Keratinocyte (primary cell): ENCODE measurements around the gene STK4. TPM values are rescaled to one million over a fixed set of nuclear protein-coding genes. Genes with fewer than 3 reads are reported as not detected.

Experiments used
- DNase-seq: peaks from one replicate; pipeline ENCODE4 v3.0.0-alpha.2; 2011; ENCODE audit warnings: low read depth, missing footprints, low spot score
- FAIRE-seq: peaks from 2 replicates; lab custom pipeline; 2011; peaks lifted over from hg19 to GRCh38; lab: Jason Lieb, UNC
- H2AFZ ChIP-seq: 2 replicates; pipeline ENCODE4 v1.6.0; 2012; ENCODE audit warnings: low read length, control low read depth, inconsistent platforms; ENCODE audit not compliant: control insufficient read depth
- H3K27ac ChIP-seq: 2 replicates; pipeline ENCODE4 v1.5.1; 2011; ENCODE audit warnings: low read length; ENCODE audit not compliant: control insufficient read depth, insufficient read depth
- H3K27me3 ChIP-seq: 3 replicates; pipeline ENCODE4 v1.6.0; 2011; ENCODE audit warnings: low read length; ENCODE audit not compliant: control insufficient read depth, insufficient read depth; ENCODE audit errors: extremely low read depth
- H3K36me3 ChIP-seq, 2 experiments: 2 replicates in 1 of 2; 3 replicates in 1 of 2; pipeline ENCODE4 v1.5.1; 2011; ENCODE audit warnings: low read length in 2 of 2, mild to moderate bottlenecking in 1 of 2; ENCODE audit not compliant: control insufficient read depth in 2 of 2, insufficient read depth in 2 of 2; ENCODE audit errors: extremely low read depth in 1 of 2
- H3K4me1 ChIP-seq: 3 replicates; pipeline ENCODE4 v1.5.1; 2011; ENCODE audit warnings: low read length; ENCODE audit not compliant: control insufficient read depth, insufficient read depth; ENCODE audit errors: extremely low read depth
- H3K4me2 ChIP-seq: 3 replicates; pipeline ENCODE4 v1.6.0; 2011; ENCODE audit warnings: low read depth, low read length; ENCODE audit not compliant: control insufficient read depth, insufficient read depth; ENCODE audit errors: extremely low read depth
- H3K4me3 ChIP-seq, 3 experiments: fragments of 200-600 bp in 1 of 3; sonication (generic) in 1 of 3; 2 replicates in 2 of 3; 3 replicates in 1 of 3; pipeline ENCODE4 v1.5.1; 2011 to 2016; ENCODE audit warnings: low read length in 3 of 3, mild to moderate bottlenecking in 3 of 3, control low read depth in 2 of 3, inconsistent platforms in 1 of 3, low read depth in 1 of 3, mixed read lengths in 1 of 3, mixed run types in 1 of 3, moderate library complexity in 1 of 3; ENCODE audit not compliant: control insufficient read depth in 2 of 3, insufficient read depth in 2 of 3; ENCODE audit errors: extremely low read depth in 1 of 3
- H3K79me2 ChIP-seq: 2 replicates; pipeline ENCODE4 v1.6.0; 2012; ENCODE audit warnings: low read length; ENCODE audit not compliant: control insufficient read depth, insufficient read depth
- H3K9ac ChIP-seq: 3 replicates; pipeline ENCODE4 v1.6.0; 2011; ENCODE audit warnings: low read length; ENCODE audit not compliant: control insufficient read depth, insufficient read depth; ENCODE audit errors: extremely low read depth
- H3K9me1 ChIP-seq: 3 replicates; pipeline ENCODE4 v1.6.0; 2011; ENCODE audit warnings: low read length; ENCODE audit not compliant: control insufficient read depth, insufficient read depth; ENCODE audit errors: extremely low read depth
- H3K9me3 ChIP-seq: 2 replicates; pipeline ENCODE4 v1.5.1; 2012; ENCODE audit warnings: low read depth, low read length; ENCODE audit not compliant: control insufficient read depth
- H4K20me1 ChIP-seq: 3 replicates; pipeline ENCODE4 v1.6.0; 2011; ENCODE audit warnings: low read length; ENCODE audit not compliant: control insufficient read depth, insufficient read depth; ENCODE audit errors: extremely low read depth
- CTCF ChIP-seq, 3 experiments: IDR thresholded peaks in 1 of 3; conservative IDR thresholded peaks in 1 of 3; optimal IDR thresholded peaks in 1 of 3; 2 replicates in 2 of 3; 3 replicates in 1 of 3; pipeline versions ENCODE3 to v1.5.1; 2011; ENCODE audit warnings: low read length in 3 of 3, mild to moderate bottlenecking in 3 of 3, moderate library complexity in 2 of 3, control low read depth in 1 of 3, inconsistent platforms in 1 of 3; ENCODE audit not compliant: insufficient read depth in 2 of 3; ENCODE audit errors: extremely low read depth in 1 of 3
- EZH2 ChIP-seq: IDR thresholded peaks from one replicate; pipeline ENCODE4 v1.6.1; 2012; ENCODE audit warnings: inconsistent platforms, mild to moderate bottlenecking, low read length, moderate library complexity
- dilution Hi-C: fragments of 300-500 bp; cut with MboI; formaldehyde crosslinking; loops from one replicate; pipeline ENCODE4 v1.7.0; 2020; ENCODE audit warnings: low sequenced_read_pairs; ENCODE audit not compliant: extremely low pct_ligation_motif_present
- polyA plus RNA-seq, 5 experiments: library from polyadenylated mRNA; depleted of rRNA in 3 of 5; stranded (reverse) in 3 of 5; stranded (forward) in 1 of 5; unstranded in 1 of 5; fragments of >200 nt; gene quantifications; 1 replicate in 1 of 5; 2 replicates in 3 of 5; 3 replicates in 1 of 5; pipeline versions ENCODE4 v1.2.1 to v1.2.3, GENCODE V29; 2011 to 2012; ENCODE audit warnings: missing spikeins in 2 of 5, low read depth in 1 of 5, low replicate concordance in 1 of 5

STK4 gene
- polyA plus RNA-seq, 1 donor (not counting 4 experiments of a cell fraction or from before 2014, with no cell fraction given), result 30.5 TPM

- FAIRE-seq (no peak), DNase-seq (no peak)
- Histone ChIP-seq H3K4me2 (no peak overlapping the region), H4K20me1 (no peaks in the 10 kb centered on the region), H3K9ac (no peak overlapping the region), H3K4me3 (no peak overlapping the region), H3K27ac (no peak overlapping the region), H3K79me2 (no peaks in the 10 kb centered on the region), H3K9me3 (no peaks in the 10 kb centered on the region), H2AFZ (no peak overlapping the region), H3K27me3 (no peaks in the 10 kb centered on the region), H3K9me1 (no peaks in the 10 kb centered on the region), H3K36me3 (no peaks in the 10 kb centered on the region), H3K4me1 (peaks cover 29% of the 10 kb centered on the region)
- dilution Hi-C loops, result no loop called here
- TF ChIP-seq CTCF (optimal IDR thresholded peaks at IDR 0.05 in 1 of 3, IDR thresholded peaks at IDR 0.05 in 1 of 3, conservative IDR thresholded peaks at IDR 0.05 in 1 of 3; ENCODE audit: extremely low read depth in 1 of 3, insufficient read depth in 2 of 3, low read length in 3 of 3) (no peak), EZH2 (no peak)
Observed at GRCh38 chr20:45103072-45103471, 136.8 kb downstream of the STK4 start.

- Histone ChIP-seq H3K36me3 (no peaks in the 10 kb centered on the region), H3K4me2 (peak overlapping the region; percentile 19), H3K4me3 (no peak overlapping the region), H3K9me1 (no peaks in the 10 kb centered on the region), H3K27me3 (no peaks in the 10 kb centered on the region), H2AFZ (no peak overlapping the region), H3K79me2 (no peaks in the 10 kb centered on the region), H3K9ac (no peak overlapping the region), H3K9me3 (no peaks in the 10 kb centered on the region), H3K4me1 (peaks cover 29% of the 10 kb centered on the region), H3K27ac (peak overlapping the region; percentile 37), H4K20me1 (no peaks in the 10 kb centered on the region)
- TF ChIP-seq EZH2, result no peak
- dilution Hi-C loops, result no loop called here
- DNase-seq (peak; percentile 87), FAIRE-seq (peak; percentile 80)
Observed at GRCh38 chr20:45104786-45105185, 138.5 kb downstream of the STK4 start.

GRCh38 chr20:45105317-45105716, 139.0 kb downstream of the STK4 start:
- no peaks in the 10 kb centered on the region for H3K9me3 ChIP-seq
- H3K9me1 ChIP-seq, result no peaks in the 10 kb centered on the region
- H3K9ac ChIP-seq, result no peak overlapping the region
- H3K79me2 ChIP-seq, result no peaks in the 10 kb centered on the region
- no peaks in the 10 kb centered on the region for H3K27me3 ChIP-seq
- H3K4me3 ChIP-seq, result no peak overlapping the region
- peaks cover 29% of the 10 kb centered on the region for H3K4me1 ChIP-seq
- no peak overlapping the region for H2AFZ ChIP-seq
- no peaks in the 10 kb centered on the region for H4K20me1 ChIP-seq
- H3K36me3 ChIP-seq, result no peaks in the 10 kb centered on the region
- no peak for TF ChIP-seq EZH2
- TF ChIP-seq CTCF (optimal IDR thresholded peaks at IDR 0.05 in 1 of 3, IDR thresholded peaks at IDR 0.05 in 1 of 3, conservative IDR thresholded peaks at IDR 0.05 in 1 of 3; ENCODE audit: extremely low read depth in 1 of 3, insufficient read depth in 2 of 3, low read length in 3 of 3), result no peak
- no peak for DNase-seq
- FAIRE-seq, result no peak
- dilution Hi-C loops, result no loop called here
- H3K4me2 ChIP-seq, result peak overlapping the region; percentile 42
- peak overlapping the region; percentile 37 for H3K27ac ChIP-seq
